GM21717 (cell line): ENCODE data around the gene SLC6A19.

Experiments
- ATAC-seq: cut with Tn5 transposase; IDR thresholded peaks from one replicate; pipeline ENCODE4 v1.9.1; 2021; ENCODE audit warnings: mild to moderate bottlenecking, moderate library complexity; ENCODE audit not compliant: unreplicated experiment

SLC6A19 gene

GRCh38 chr5:1241509-1242080, 40.2 kb downstream of the SLC6A19 start:
- no peak for ATAC-seq

DNA sequence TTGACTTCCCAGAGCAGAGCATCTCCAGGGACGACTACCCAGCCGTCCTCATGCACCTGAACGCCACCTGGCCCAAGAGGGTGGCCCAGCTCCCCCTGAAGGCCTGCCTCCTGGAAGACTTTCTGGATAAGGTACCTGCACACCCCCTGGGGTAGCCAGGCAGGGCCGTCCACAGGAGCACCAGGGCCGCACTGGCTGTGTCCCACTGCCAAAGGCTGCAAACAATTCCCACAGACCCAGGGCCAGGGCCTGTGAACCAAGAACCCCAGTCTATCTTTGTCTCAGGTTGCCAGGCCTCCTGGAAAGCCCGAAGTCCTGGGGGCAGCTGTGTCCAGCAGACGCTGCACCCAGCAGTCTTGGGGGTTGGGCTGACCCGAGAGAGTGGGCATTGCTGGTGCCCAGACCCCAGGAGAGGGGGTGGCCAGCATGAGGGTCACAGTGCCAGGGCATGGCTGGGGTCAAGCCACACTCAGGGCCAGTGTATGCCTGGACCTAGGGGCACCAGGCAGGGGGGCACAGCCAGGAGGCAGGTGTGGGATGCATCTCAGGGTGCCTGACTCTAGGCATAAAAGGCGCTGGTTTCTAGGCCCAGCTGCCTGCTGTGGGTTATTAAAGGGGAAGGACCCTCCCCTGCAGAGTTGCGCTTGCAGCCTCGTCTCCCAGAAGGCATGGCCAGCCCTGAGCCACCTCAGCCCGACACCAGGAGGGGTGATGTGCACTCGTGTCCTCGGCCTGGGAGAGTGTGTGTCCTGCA, 41.5 kb downstream of the SLC6A19 start:
- ATAC-seq = no peak

GRCh38 chr5:1243487-1244130, 42.2 kb downstream of the SLC6A19 start:
- no peak for ATAC-seq

DNA sequence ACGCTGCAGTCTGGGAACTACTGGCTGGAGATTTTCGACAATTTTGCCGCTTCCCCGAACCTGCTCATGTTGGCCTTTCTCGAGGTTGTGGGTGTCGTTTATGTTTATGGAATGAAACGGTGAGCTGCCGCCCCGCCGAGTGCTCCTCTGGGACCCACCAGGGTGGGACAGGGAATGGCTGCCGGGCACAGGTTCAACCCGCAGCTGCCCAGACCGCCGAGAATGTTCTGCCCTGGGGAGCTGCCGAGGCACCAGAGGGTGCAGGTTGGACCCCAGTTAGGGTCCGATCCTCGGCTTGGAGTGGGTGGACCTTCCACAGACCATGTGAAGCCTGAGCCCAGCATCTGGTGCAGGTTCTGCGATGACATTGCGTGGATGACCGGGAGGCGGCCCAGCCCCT, 42.9 kb downstream of the SLC6A19 start:
- ATAC-seq = no peak

GRCh38 chr5:1244976-1245375, 43.6 kb downstream of the SLC6A19 start:
- ATAC-seq = no peak

DNA sequence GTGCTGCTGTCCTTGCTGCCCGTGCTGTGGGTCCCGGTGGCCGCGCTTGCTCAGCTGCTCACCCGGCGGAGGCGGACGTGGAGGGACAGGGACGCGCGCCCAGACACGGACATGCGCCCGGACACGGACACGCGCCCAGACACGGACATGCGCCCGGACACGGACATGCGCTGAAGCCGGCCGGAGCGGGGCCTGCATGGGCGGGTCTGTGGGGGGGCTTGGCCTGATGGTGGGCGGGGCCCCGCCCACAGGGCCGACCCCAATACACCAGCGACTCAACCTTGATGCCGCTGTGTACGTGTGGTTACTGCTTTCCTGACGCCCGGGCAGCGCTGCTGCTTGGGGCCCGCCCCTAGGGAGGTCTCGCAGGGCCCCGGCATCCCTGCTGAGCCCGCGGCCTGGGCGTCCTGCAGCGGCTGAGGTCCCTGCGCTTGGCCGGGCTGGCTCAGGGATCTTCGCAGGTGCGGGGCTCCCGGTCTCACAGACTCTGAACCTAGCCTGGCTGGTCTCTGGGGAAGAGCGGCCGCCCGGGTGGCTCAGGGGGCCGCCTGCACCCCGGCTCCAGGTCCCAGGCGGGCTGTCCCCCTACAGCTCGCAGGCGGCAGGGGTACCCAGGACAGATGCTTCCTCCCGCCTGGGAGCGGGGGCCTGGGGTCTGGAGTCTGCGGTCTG, 44.6 kb downstream of the SLC6A19 start:
- ATAC-seq = no peak

- ATAC-seq = no peak
Measured at GRCh38 chr5:1246711-1247431, 45.5 kb downstream of the SLC6A19 start.

GRCh38 chr5:1247811-1248210, 46.4 kb downstream of the SLC6A19 start:
- no peak for ATAC-seq

GRCh38 chr5:1249366-1250280, 48.2 kb downstream of the SLC6A19 start:
- ATAC-seq = no peak

- ATAC-seq = no peak
Measured at GRCh38 chr5:1251678-1252580, 50.5 kb downstream of the SLC6A19 start.

GRCh38 chr5:1252681-1253080, 51.3 kb downstream of the SLC6A19 start:
- no peak for ATAC-seq

DNA sequence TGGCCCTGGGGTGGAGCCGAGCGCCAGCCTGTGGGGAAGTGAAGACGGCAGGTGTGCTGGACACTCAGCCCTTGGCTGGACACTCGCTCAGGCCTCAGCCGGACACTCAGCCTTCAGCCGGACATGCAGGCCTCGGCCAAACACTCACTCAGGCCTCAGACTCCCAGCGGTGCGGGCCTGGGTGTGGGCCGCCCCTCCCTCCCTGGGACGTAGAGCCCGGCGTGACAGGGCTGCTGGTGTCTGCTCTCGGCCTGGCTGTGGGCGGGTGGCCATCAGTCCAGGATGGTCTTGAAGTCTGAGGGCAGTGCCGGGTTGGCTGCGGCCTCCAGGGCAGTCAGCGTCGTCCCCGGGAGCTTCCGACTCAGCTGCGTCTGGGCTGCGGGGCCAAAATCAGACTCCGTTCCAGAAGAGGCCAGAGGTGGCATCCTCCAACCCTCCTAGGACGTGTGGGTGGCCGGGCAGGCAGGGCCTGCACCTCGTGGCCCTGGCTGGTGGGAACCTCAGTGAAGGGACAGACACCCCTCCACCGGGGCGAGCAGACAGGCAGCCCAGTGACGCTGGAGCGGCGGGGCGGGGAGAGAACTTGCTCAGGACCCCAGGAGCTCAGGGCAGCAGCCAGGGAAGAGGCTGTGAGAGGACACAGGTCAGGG, 52.2 kb downstream of the SLC6A19 start:
- ATAC-seq = no peak

- no peak for ATAC-seq
Measured at GRCh38 chr5:1254196-1254595, 52.8 kb downstream of the SLC6A19 start.

DNA sequence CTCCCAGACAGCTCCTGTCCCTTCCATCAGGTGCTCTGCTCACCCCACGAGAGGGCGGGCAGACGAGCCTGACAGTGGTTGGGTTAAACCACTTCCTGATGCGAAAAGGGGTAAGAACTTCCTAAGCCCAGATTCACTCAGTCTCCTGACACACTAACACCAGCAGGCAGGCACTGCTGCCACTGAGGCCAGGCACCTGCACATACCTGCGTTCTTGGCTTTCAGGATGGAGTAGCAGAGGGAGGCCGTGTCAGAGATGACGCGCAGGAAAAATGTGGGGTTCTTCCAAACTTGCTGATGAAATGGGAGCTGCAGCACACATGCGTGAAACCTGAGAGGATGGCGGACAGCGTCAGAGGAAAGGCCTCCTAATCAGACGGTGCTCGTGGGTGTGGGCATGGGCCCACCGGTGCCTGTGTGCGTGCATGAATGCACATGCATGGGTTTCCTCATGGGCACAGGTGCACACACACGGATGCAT, 53.7 kb downstream of the SLC6A19 start:
- ATAC-seq = no peak

DNA sequence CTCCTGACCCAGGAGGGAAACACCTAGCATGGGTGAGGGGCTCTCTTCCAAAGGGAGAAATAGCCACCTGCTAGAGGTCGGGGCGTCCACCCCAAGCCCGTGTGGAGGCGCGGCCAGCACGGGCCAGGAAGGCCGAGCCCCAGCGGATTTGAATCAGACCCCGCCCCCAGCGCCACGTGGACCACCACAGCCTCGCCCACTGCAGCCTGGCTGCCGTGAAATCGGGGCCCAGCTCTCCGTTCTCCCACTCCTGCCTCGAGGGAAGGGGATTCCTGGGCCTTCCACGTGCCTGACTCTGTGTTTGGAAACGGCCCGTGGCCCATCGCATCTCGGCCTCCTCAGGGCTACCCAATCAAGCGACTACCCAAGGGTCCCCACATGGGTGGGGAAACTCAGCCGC, 55.4 kb downstream of the SLC6A19 start:
- ATAC-seq = no peak

GRCh38 chr5:1257363-1257762, 56.0 kb downstream of the SLC6A19 start:
- ATAC-seq = no peak

GRCh38 chr5:1257841-1258240, 56.4 kb downstream of the SLC6A19 start:
- ATAC-seq = no peak

- ATAC-seq = no peak
Measured at GRCh38 chr5:1259806-1260480, 58.5 kb downstream of the SLC6A19 start.
